GM19238 (cell line): ENCODE results near the gene MAP3K19.
"Not testable (repeated sequence)": the region's sequence is repeated elsewhere in the genome, so short reads cannot be mapped to it uniquely, and the experiment has no call there.

Experiments used
- DNase-seq: peaks from one replicate; pipeline ENCODE4 v3.0.0; 2011; ENCODE audit warnings: low spot score; ENCODE audit not compliant: insufficient read length

MAP3K19 gene

DNA sequence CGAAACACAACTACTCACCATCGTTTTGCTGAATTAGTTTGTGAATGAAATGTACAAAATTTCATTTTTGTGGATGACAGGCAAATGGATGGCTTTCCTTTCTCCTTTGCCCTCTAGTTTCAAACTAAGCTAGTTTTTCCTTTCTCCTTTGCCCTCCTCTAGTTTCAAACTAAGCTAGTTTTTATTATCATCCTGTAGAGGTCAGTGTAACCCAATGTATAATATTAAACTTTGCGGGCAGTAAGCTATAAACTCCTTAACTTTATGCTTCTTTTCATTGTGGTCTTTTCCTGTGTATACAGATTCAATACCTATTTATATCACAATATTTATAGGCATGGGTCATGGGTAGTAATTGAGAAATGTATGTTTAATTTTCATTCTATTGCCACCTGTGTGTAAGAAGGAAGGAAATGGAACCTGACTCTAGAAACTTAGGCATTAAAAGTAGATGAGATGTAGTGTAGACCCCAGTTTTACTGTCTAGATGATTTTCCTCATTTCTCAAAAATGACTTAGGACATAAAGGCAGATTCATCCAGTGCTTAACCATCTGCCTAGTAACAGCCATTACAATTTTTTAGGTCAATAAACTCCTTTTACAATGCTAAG is 58.1 kb downstream of the MAP3K19 start:
- DNase-seq, result no peak

DNA sequence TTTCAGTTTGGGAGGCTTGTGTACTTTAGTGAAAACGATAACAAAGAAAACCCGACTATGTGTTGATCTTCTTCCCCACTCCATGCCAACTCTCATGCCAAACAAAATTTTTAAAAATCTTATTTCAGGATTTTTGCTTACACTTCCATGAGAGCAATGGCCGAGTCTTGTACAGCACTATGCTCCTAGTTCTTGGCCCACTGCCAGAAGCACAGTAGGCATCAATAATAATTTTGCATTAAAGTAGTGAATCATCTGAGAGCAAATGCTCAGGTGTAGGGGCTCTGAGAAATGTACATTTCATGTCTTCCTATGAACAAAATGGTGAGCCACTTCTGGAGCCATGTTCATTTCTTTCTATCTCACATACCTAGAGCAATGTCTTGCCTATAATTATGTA is 62.2 kb downstream of the MAP3K19 start:
- DNase-seq, result no peak

DNA sequence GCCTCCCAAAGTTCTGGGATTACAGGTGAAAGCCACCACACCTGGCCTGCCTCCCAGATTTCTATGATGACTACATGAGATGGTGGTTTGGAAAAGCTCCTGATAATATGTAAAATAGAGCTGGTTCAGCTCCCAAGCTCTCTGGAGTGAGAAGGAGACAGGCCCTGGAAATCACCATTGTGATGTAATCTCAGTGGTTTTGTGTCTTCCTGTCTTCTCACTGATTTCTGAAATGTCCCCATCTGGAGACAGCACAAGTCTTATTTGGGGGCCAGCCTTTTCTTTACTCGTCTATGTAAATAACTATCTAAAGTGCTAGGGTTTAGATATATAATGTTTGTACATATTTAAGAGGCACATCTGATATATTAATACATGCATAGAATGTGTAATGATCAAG is 64.6 kb downstream of the MAP3K19 start:
- DNase-seq, result no peak

DNA sequence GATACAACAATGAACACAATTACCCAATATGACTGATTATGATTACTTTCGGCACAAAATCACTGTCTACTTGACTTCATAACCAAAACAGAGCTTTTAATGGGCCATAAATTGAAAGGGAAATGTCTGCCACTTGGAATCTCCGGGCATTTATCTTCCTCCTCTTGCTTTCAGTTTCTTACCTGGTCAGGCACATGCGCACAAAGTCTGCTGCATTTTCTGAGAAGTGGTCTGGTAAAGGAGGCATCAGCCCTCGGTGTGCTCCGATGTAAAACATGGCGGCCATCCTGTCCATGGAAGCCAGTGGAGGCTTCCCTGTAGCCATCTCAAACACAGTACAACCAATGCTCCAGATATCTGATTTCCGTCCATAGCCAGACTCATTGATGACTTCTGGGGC is 66.6 kb downstream of the MAP3K19 start:
- DNase-seq, result no peak

DNA sequence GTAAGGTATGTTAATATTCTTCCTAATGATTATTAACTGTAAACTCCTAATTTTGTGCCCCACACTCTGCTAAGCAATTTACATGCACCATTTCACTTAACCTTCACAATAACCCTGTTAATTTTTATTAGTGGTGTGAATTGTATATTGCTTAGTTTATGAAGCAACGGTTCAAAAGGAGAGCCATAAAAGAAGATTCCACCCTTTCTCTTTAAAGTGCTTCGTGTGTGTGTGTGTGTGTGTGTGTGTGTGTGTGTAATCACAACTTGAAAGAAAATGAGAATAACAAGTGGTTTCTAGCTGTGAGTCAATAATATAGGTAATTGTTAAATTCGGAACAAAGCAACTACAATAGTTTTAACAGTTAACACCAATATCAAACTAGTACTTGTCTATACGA is 68.0 kb downstream of the MAP3K19 start:
- no peak for DNase-seq

DNA sequence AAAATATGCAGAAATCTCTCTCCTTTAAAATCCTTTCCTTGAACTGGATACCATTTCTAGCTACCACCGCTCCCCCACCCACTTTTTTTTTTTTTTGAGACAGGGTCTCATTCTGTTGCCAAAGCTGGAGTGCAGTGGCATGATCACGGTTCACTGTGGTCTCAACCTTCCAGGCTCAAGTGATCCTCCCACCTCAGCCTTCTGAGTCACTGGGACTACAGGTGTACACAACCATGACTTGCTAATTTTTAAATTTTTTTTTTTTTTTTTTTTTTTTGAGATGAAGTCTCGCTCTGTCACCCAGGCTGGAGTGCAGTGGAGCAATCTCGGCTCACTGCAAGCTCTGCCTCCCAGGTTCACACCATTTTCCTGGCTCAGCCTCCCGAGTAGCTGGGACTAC is 70.1 kb downstream of the MAP3K19 start:
- DNase-seq, result not testable (repeated sequence)

DNA sequence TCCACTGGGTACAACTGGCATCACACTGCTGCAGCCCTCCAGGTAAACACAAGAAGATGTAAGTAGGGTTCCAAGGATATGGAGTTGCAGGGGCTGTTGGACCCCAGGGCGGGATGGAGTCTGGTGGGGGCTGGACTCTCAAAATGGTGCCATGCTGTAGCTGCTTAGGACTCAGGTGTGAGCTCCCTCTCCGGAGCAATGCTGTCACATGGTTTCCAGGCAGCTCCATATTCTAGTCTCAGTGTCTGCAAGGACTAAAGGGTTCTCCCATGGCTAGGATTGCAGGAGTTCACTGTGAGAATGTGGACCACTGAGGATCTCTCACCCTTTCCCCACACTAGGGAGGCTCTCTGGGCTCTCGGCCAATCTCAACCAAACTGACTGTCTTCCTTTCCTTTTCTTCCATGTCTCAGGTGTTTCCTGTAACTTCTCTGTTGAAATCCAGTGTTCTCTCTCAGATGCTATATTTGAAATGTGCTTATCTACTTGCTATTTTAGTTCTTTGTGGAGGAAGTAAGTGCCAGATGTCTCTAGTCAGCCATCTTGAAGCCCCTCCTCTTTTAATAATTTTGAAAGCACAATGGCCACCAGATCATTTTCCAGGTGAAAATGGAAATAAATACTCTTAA is 71.1 kb downstream of the MAP3K19 start:
- no peak for DNase-seq

DNA sequence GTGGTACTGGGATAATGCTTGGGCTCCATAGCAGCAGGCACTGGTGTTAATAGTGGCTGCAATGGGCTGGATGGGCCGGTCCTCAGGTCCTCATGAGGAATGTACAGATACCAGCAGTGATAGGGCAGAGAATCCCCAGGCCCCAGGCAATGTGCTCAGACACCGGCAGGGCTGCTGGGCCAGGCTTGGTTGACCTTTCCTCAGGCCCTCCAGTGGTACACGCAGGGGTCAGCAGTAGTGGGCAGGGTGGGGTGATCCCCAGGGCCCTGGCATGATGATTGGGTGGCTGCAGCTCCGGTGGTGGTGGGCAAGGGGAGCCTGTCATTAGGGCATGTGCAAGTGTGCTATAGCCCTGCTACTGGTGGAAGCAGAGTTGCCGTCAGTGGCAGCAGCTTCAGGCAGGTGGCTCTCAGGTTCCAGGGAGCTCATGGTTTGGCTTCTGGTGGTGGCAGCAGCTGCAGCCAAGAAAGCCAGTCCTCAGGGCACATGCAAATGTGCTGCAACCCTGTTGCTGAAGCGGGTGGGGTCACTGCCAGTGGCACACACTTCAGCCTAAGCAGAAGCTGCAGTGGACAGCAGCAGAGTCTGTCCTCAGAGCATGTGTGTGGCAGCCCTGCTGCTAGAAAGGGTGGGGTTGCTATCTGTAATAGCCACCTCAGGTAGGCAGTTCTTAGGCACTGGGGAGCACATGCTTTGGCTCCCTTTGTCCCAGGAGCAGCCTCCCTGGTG is 71.8 kb downstream of the MAP3K19 start:
- DNase-seq, result no peak

DNA sequence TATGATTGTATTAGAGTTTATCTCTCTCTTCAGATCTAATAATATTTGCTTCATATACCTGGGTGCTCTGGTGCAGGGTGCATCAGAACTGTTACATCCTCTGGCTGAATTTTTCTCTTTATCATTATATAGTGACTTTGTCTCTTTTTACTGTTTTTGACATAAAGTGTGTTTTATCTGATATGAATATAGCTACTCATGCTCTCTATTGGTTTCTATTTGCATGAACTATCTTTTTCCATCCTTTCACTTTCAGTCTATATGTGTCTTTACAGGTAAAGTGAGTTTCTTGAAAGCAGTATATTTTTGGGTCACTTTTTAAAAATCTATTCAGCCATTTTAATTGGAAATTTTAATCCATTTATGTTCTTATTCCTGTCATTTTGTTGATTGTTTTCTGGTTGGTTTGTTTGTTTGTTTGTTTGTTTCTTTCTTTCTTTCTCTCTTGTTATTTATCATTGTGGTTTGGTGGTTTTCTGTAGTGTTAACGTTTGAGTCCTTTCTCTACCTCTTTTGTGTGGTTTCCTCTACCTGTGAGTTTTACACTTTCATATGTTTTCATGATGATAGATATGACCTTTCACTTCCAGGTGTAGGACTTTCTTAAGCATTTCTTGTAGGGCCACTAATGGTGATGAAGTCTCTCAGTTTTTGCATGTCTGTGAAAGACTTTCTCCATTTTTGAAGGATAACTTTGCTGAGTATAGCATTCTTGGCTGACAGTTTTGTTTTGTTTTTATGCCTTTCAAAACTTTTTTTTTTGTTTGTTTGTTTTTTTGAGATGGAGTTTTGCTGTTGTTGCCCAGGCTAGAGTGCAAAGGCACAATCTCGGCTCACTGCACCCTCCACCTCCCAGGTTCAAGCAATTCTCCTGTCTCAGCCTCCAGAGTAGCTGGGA is 73.8 kb downstream of the MAP3K19 start:
- no peak for DNase-seq

DNA sequence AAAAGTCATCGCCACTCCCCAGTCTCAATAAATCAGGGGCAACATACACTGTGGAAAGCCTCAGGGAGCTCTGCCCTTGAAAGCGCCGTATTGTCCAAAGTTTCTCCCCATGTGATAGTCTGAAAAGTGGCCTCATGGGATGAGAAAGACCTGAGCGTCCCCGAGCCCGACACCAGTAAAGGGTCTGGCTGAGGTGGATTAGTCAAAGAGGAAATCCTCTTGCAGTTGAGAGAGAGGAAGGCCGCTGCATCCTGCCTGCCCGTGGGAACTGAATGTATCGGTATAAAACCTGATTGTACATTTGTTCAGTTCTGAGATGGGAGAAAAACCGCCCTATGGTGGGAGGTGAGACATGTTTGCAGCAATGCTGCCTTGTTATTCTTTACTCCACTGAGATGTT is 80.1 kb downstream of the MAP3K19 start:
- DNase-seq, result not testable (repeated sequence)

DNA sequence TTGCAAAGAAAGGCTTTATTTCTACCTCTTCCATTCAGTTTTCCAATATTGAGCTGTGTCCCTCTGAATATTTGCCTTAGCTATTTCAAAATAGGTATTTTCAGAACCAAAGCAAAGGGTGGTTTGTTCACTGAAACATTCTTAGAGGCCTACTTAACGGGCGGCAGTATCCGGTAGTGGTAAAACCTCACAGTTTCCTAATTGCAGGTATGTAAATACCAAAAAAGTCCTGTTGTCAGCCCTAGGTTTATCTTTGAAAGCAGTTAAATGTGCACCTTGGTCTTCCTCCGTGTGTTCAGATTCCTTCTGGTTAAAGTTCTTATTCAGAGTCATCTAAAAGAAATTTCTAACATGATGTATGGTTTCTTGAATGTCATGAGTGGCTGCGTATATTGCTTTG is 89.8 kb downstream of the MAP3K19 start:
- DNase-seq, result no peak

DNA sequence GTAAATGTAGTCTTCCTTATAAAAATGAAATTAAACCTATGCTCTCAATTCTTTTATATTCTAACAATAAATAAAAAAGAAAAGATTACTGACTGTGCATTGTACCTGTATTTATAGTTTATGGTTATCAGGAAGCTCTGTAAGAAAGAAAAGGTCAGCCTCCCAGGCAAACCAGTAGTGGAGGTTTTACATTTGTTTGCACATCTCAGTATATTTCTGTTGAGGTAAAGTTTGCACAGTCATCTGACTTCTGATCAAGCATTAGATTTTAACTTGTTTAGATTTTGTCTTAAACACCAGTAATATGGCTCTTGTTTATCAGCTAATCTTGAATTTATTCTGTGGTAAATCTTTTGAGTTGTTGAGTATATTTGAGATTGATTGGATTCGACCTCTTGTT is 91.5 kb downstream of the MAP3K19 start:
- no peak for DNase-seq

DNA sequence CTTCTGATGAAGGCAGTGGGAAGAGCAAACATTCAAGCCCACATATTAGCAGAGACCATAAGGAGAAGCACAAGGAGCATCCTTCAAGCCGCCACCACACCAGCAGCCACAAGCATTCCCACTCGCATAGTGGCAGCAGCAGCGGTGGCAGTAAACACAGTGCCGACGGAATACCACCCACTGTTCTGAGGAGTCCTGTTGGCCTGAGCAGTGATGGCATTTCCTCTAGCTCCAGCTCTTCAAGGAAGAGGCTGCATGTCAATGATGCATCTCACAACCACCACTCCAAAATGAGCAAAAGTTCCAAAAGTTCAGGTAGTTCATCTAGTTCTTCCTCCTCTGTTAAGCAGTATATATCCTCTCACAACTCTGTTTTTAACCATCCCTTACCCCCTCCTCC is 93.2 kb downstream of the MAP3K19 start:
- no peak for DNase-seq

DNA sequence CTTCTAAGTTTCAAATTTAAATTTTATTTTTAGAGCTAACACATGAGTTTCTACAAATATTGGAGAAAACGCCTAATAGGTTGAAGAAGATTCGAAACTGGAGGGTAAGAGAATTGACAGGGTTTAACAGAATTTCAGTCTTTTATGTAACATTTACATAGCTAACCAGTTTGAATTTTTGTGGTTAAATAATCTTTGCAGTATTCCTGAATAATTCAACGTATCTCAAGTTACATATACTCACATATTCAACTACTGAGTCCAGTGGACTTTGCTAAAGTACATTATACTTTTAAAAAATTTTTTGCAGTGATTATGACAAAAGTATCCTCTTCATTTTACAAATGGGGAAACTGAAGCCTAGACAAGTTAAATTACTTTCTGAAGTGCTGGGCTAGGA is 94.6 kb downstream of the MAP3K19 start:
- DNase-seq, result no peak

DNA sequence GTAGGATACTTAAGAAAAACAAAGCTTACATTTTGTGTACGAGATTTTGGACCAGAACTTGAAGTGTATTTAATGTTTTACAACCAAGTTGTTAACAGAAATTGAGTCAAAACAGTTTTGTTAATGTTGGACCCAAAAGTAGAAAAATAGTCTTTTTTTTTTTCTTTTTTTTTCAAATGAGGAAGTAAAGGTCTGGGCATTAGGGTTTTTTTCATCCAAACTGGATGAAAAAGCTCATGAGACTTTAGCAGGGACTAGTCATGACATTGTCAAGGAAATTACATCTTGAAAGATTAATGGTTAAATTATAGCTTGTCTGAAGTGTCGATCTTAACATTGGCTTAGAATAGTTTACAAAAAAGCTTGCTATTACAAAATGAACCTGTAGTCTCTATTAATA is 96.4 kb downstream of the MAP3K19 start:
- DNase-seq, result no peak

DNA sequence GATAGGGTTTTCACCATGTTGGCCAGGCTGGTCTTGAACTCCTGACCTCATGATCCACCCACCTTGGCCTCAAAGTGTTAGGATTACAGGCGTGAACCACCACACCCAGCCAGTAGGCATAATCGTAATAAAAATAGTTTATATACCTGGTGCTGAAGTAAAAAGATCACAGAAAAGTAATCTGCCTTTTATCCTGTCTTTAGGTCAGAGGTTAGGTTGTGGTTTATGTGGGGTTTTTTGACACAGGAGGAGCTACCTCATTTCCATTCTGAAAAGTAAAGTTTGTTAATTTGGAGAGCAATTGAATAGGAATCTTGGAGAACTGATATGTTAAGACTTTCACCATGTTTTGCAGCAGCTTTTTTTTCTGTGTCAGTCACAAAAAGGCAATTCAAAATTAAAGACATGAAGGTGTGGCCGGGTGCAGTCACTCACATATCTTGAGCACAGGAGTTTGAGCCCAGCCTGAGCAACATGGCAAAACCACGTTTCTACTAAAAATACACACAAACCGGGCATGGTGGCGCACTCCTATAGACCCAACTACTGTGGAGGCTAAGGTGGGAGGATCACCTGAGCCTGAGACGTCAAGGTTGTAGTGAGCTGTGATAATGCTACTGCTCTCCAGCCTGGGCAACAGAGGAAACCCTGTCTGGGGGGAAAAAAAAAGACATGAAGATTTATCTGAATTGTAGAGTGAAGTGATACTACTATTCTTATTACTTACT is 97.1 kb downstream of the MAP3K19 start:
- no peak for DNase-seq

DNA sequence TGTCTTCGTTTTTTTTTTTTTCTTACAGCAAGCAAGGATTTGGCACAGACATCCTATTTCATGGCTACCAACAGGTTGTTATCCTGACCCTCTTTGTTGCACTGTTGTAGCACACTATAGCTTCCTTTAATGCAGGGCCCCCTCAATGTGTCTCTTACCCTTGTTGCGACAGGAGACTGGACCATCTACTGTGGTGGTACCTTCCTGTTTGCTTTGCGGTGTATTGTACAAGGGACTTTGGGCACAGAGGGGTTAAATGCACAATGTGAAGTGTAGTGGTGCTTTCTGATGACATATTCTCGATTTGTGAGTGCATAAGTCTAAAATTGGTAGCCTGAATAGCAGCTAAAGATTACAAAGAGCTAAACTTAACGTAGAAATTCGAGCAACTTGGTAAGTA is 101.2 kb downstream of the MAP3K19 start:
- no peak for DNase-seq

DNA sequence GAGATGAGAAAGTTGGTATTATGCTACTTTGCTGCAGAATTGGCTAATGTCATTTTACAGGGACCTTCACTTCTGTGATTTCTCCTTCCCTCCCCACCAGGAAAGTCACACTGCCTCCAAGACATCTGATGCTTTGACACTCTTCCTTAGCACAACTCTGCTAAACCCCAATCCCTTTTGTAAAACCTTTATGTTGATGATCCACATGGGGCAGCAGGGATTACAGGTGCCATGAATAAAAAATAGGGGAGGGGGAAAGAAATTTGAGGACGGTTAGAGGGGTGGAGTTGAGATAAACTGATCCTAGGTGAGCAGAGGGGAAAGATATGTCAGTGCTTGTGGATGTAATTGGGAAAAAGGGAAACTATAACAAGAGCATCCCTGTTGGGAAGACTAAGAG is 102.3 kb downstream of the MAP3K19 start:
- DNase-seq, result no peak

DNA sequence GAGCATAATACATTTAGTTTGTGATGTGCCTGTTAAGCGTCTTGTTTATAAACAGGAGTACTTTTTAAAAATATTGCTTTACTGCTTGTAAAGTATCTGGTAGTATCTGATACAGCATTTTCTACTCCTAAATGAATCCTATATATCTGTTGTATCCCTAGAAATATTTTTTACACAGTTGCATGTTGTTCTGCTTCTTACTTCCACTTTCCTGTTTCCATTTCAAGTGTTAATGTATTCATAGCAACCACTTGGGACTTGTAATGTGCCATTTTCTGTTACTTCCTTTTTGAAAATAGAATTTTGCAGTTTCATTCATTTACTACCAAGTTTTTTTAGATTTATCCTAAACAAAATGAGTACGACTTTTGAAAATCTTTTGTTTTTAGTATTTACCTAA is 103.7 kb downstream of the MAP3K19 start:
- no peak for DNase-seq

DNA sequence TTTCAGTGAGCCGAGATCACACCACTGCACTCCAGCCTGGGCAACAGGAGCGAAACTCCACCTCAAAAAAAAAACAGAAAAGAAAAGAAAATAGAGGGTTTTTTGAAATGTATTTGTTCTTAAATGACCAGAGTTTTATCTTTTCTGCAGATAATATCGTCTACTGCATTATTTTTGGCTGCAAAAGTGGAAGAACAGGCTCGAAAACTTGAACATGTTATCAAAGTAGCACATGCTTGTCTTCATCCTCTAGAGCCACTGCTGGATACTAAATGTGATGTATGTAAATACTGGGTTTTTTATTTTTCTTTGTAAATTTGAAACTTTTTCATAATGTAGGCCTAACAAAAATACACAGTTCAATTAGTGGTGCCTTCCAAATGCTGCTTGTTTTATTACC is 110.6 kb downstream of the MAP3K19 start:
- no peak for DNase-seq

DNA sequence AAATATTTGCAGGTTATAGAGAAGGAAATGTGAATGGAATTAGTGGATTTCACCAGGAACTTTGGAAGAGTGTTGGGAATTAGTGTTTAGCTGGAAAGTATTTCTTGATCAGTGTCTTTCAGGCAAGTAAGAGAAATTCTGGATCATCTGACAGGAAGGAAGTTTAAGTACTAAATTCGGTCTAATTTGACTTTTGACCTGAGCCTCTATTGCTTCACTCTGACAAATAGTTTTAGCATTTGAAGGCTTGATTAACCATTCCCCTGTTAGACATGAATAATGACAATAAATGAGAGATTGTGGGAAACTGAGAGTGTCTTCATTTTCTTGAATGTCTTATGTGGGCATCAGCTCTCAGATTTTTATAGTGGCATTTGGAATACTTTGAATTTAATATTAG is 112.6 kb downstream of the MAP3K19 start:
- no peak for DNase-seq
